ENCODE measurements around the gene PSMD4. TPM values are rescaled to one million over a fixed set of nuclear protein-coding genes. Genes with fewer than 3 reads are reported as not detected.

The PSMD4 gene
- total and polyA plus RNA-seq, 2 donors (not counting 1 experiment from before 2014, with no cell fraction given) = 136 to 142 TPM

DNA sequence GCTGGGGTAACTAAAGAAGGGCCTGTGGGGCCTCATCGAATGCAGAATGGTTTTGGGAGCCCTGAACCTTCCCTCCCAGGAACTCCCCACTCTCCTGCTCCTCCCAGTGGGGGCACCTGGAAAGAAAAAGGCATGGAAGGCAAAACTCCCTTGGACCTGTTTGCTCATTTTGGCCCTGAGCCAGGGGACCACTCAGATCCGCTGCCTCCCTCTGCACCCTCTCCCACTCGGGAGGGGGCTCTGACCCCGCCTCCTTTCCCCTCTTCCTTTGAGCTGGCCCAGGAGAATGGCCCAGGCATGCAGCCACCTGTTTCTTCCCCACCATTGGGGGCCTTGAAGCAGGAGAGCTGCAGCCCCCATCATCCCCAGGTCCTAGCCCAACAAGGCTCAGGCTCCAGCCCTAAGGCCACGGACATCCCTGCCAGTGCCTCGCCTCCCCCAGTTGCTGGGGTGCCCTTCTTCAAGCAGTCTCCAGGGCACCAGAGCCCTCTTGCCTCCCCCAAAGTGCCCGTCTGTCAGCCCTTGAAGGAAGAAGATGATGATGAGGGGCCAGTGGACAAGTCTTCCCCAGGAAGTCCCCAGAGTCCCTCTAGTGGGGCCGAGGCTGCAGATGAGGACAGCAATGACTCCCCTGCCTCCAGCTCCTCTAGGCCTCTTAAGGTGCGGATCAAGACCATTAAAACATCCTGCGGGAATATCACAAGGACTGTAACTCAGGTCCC lies 32.2 kb downstream of the PSMD4 start:
- Histone ChIP-seq H3K4me1 (ENCODE audit: control insufficient read depth in 2 of 2, insufficient read depth in 2 of 2, low read length in 2 of 2) (peaks cover 11 to 16% of the 10 kb centered on the region in 2 donors), H4K20me1 (ENCODE audit: control insufficient read depth, insufficient read depth, low read length, poor library complexity, severe bottlenecking) (peaks cover 67% of the 10 kb centered on the region), H3K4me2 (replicated peaks; ENCODE audit: low read depth, low read length, poor library complexity, severe bottlenecking) (no peak overlapping the region), H3K79me2 (ENCODE audit: control insufficient read depth, insufficient read depth, low read length) (peaks cover 70% of the 10 kb centered on the region), H3K9me3 (ENCODE audit: control extremely low read depth in 1 of 3, control insufficient read depth in 2 of 3, insufficient read depth in 1 of 3, low read length in 2 of 3) (no peaks in the 10 kb centered on the region), H3K36me3 (replicated peaks in 1 of 2; ENCODE audit: control extremely low read depth in 1 of 2, control insufficient read depth in 1 of 2, extremely low read depth in 1 of 2, insufficient read depth in 2 of 2, low read length in 1 of 2) (peaks cover 1 to 60% of the 10 kb centered on the region in 2 experiments), H2AFZ (ENCODE audit: insufficient read depth, low read depth, low read length, poor library complexity, severe bottlenecking) (no peak overlapping the region), H3K4me3 (ENCODE audit: control extremely low read depth in 1 of 5, extremely low read depth in 1 of 5, insufficient read depth in 1 of 5, low read depth in 2 of 5, low read length in 4 of 5) (no peak overlapping the region), H3K27ac (ENCODE audit: low read length in 2 of 2) (no peak overlapping the region), H3K27me3 (replicated peaks in 1 of 4; ENCODE audit: control extremely low read depth in 1 of 4, control insufficient read depth in 3 of 4, insufficient read depth in 4 of 4, low read length in 3 of 4) (no peaks in the 10 kb centered on the region), H3K9ac (ENCODE audit: low read length) (no peak overlapping the region)
- Mint-ChIP-seq H3K27me3 (no peaks in the 10 kb centered on the region), H3K27ac (no peak overlapping the region), H3K4me1 (peaks cover 35% of the 10 kb centered on the region), H3K9me3 (ENCODE audit: insufficient read depth) (no peaks in the 10 kb centered on the region), H3K4me3 (no peak overlapping the region)
- TF ChIP-seq EZH2 (IDR thresholded peaks at IDR 0.05; ENCODE audit: borderline replicate concordance, insufficient read depth, low read depth, low read length, poor library complexity, severe bottlenecking) = no peak
- TF ChIP-seq CTCF (IDR thresholded peaks at IDR 0.05) = no peak
- DNase-seq = no peak
- ATAC-seq (ENCODE audit: low read depth) = no peak
- intact Hi-C loops (cut with micrococcal nuclease) = no loop called here
- WGBS (ENCODE audit: insufficient coverage) = 99% methylated on average over 10 of the region's 10 CpGs
- CTCF ChIA-PET = interaction anchor here (1.8 kb wide), 1 partner anchor 54 kb away, joined by 7 read pairs; no protein-coding TSS in a partner anchor
- POLR2A ChIA-PET = no interaction called here

DNA sequence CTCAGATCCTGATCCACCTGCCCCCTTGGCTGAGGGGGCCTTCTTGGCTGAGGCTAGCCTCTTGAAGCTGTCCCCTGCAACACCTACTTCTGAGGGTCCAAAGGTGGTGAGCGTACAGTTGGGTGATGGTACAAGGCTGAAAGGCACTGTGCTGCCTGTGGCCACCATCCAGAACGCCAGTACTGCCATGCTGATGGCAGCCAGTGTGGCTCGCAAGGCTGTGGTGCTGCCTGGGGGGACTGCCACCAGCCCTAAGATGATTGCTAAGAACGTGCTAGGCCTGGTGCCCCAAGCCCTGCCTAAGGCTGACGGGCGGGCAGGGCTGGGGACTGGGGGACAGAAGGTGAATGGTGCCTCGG lies 32.8 kb downstream of the PSMD4 start:
- H3K27me3 ChIP-seq (replicated peaks in 1 of 4; ENCODE audit: control extremely low read depth in 1 of 4, control insufficient read depth in 3 of 4, insufficient read depth in 4 of 4, low read length in 3 of 4) = no peaks in the 10 kb centered on the region
- H2AFZ ChIP-seq (ENCODE audit: insufficient read depth, low read depth, low read length, poor library complexity, severe bottlenecking) = no peak overlapping the region
- TF ChIP-seq CTCF (IDR thresholded peaks at IDR 0.05) = no peak
- TF ChIP-seq EZH2 (IDR thresholded peaks at IDR 0.05; ENCODE audit: borderline replicate concordance, insufficient read depth, low read depth, low read length, poor library complexity, severe bottlenecking) = no peak
- ATAC-seq (ENCODE audit: low read depth) (no peak), DNase-seq (no peak)
- no peaks in the 10 kb centered on the region for H3K9me3 ChIP-seq (ENCODE audit: control extremely low read depth in 1 of 3, control insufficient read depth in 2 of 3, insufficient read depth in 1 of 3, low read length in 2 of 3)
- no peaks in the 10 kb centered on the region for H3K9me3 Mint-ChIP-seq (ENCODE audit: insufficient read depth)
- ChIA-PET CTCF (interaction anchor here (1.8 kb wide), 1 partner anchor 53 kb away, joined by 7 read pairs; no protein-coding TSS in a partner anchor), POLR2A (no interaction called here)
- WGBS (ENCODE audit: insufficient coverage) = 98% methylated on average over 3 of the region's 7 CpGs
- H3K79me2 ChIP-seq (ENCODE audit: control insufficient read depth, insufficient read depth, low read length) = peaks cover 70% of the 10 kb centered on the region
- no peak overlapping the region for H3K4me2 ChIP-seq (replicated peaks; ENCODE audit: low read depth, low read length, poor library complexity, severe bottlenecking)
- no peak overlapping the region for H3K9ac ChIP-seq (ENCODE audit: low read length)
- peaks cover 69% of the 10 kb centered on the region for H4K20me1 ChIP-seq (ENCODE audit: control insufficient read depth, insufficient read depth, low read length, poor library complexity, severe bottlenecking)
- no peak overlapping the region for H3K4me3 ChIP-seq (ENCODE audit: control extremely low read depth in 1 of 5, extremely low read depth in 1 of 5, insufficient read depth in 1 of 5, low read depth in 2 of 5, low read length in 4 of 5)
- H3K4me3 Mint-ChIP-seq = no peak overlapping the region
- peaks cover 1 to 65% of the 10 kb centered on the region in 2 experiments for H3K36me3 ChIP-seq (replicated peaks in 1 of 2; ENCODE audit: control extremely low read depth in 1 of 2, control insufficient read depth in 1 of 2, extremely low read depth in 1 of 2, insufficient read depth in 2 of 2, low read length in 1 of 2)
- no peaks in the 10 kb centered on the region for H3K27me3 Mint-ChIP-seq
- intact Hi-C loops (cut with micrococcal nuclease) = no loop called here
- H3K4me1 ChIP-seq (ENCODE audit: control insufficient read depth in 2 of 2, insufficient read depth in 2 of 2, low read length in 2 of 2) = peaks cover 11 to 16% of the 10 kb centered on the region in 2 donors
- no peak overlapping the region for H3K27ac Mint-ChIP-seq
- H3K27ac ChIP-seq (ENCODE audit: low read length in 2 of 2) = no peak overlapping the region
- peaks cover 32% of the 10 kb centered on the region for H3K4me1 Mint-ChIP-seq

All from B cell (primary cell).